ENCODE data around the gene SELENOO. TPM values are rescaled to one million over a fixed set of nuclear protein-coding genes. Genes with fewer than 3 reads are reported as not detected.

The SELENOO gene
- total RNA-seq, 1 experiment from 2014 or later, result 19.0 TPM

DNA sequence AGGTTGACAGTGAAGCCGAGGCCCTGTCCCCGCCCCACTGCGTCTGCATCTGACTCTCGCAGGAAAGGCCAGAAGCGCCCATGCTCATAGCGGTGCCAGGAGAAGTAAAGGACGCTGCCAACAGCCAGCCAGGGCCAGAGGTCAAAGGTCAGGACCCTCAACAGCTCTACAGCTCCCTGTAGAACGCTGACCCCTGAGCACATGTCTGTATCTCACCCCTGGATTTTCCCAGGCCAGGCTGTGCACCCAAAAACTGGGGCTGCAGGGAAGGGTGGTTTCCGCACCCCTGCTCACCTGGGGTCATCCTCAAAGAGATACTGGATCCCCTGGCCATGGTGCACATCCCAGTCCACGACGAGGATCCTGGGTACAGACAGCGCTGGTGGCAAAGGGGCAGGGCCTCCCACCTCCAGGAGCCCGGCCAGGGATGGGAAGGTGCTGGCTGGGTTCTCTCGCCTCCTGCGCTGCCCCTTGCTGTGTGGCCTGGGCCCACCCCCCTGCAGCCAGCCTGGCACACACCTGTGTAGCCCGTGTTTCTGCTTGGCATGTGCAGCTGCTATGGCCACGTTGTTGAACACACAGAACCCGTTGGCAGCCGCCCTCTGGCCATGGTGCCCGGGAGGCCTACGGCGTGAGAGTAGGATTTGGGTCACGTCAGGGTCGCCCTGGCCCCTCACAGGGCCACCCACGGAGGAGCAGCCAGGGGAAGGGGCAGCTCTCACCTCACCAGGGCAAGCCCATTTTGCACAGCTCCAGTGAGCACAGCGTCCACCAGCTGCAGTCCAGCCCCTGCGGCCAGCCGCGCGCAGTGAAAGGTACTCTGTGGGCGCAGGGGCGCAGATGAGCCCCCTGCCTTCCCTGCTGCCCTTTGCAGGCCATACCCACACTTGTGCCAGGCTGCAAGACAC lies 48.8 kb downstream of the SELENOO start:
- TF ChIP-seq, protein P1, sequence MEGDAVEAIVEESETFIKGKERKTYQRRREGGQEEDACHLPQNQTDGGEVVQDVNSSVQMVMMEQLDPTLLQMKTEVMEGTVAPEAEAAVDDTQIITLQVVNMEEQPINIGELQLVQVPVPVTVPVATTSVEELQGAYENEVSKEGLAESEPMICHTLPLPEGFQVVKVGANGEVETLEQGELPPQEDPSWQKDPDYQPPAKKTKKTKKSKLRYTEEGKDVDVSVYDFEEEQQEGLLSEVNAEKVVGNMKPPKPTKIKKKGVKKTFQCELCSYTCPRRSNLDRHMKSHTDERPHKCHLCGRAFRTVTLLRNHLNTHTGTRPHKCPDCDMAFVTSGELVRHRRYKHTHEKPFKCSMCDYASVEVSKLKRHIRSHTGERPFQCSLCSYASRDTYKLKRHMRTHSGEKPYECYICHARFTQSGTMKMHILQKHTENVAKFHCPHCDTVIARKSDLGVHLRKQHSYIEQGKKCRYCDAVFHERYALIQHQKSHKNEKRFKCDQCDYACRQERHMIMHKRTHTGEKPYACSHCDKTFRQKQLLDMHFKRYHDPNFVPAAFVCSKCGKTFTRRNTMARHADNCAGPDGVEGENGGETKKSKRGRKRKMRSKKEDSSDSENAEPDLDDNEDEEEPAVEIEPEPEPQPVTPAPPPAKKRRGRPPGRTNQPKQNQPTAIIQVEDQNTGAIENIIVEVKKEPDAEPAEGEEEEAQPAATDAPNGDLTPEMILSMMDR (conservative IDR thresholded peaks at IDR 0.05), result no peak
- Mint-ChIP-seq H3K9me3 (no peaks in the 10 kb centered on the region; a peak in 1 of 5 replicates), H3K4me3 (peak overlapping the region; percentile 73 to 85; a peak in 4 of 5 replicates), H3K27me3 (ENCODE audit: low read depth) (no peaks in the 10 kb centered on the region; the same call in 1 of the 2 replicates), H3K4me1 (peaks cover 6 to 20% of the 10 kb centered on the region in 2 experiments), H3K36me3 (ENCODE audit: insufficient read depth in 1 of 3, low read depth in 3 of 3) (peaks cover 0 to 16% (median 5%) of the 10 kb centered on the region in 3 experiments; a peak in 3 of 7 replicates), H3K27ac (no peak overlapping the region)
- Histone ChIP-seq H3K4ac (ENCODE audit: low read depth, low read length) (no peak overlapping the region), H2BK20ac (ENCODE audit: low read depth, low read length, poor library complexity, severe bottlenecking) (no peak overlapping the region), H3K79me1 (ENCODE audit: insufficient read depth, low read depth, low read length, poor library complexity, severe bottlenecking) (no peaks in the 10 kb centered on the region), H4K5ac (ENCODE audit: insufficient read length, low read depth, low read length) (no peak overlapping the region), H3K14ac (ENCODE audit: insufficient read depth, low read length) (no peak overlapping the region), H3K4me1 (ENCODE audit: insufficient read depth, low read length) (no peaks in the 10 kb centered on the region), H4K20me1 (ENCODE audit: control insufficient read depth, insufficient read depth, insufficient read length) (no peaks in the 10 kb centered on the region), H3K23ac (ENCODE audit: insufficient read length, low read depth, low read length) (no peak overlapping the region), H3K79me2 (ENCODE audit: insufficient read depth, low read length) (no peaks in the 10 kb centered on the region), H3K27me3 (ENCODE audit: insufficient read depth, low read length) (no peaks in the 10 kb centered on the region), H2BK120ac (ENCODE audit: low read depth, low read length, poor library complexity, severe bottlenecking) (no peak overlapping the region), H2BK5ac (ENCODE audit: insufficient read length, low read length) (no peak overlapping the region), H3T11ph (ENCODE audit: low read length) (no peak overlapping the region), H3K9me3 (ENCODE audit: control insufficient read depth, low read depth, low read length) (no peaks in the 10 kb centered on the region), H3K56ac (ENCODE audit: insufficient read length, low read depth, low read length) (no peak overlapping the region), H2AFZ (ENCODE audit: low read length) (no peak overlapping the region), H3K4me2 (ENCODE audit: insufficient read depth, insufficient read length, low read length) (no peak overlapping the region), H3K18ac (ENCODE audit: insufficient read length, low read depth, low read length) (no peak overlapping the region), H2BK15ac (ENCODE audit: low read depth, low read length) (no peak overlapping the region), H2AK5ac (ENCODE audit: insufficient read length, low read length) (no peak overlapping the region), H4K91ac (ENCODE audit: insufficient read length, low read depth, low read length) (no peak overlapping the region), H3K23me2 (ENCODE audit: insufficient read length, low read depth, low read length, poor library complexity, severe bottlenecking) (peaks cover 24% of the 10 kb centered on the region), H3K9ac (ENCODE audit: extremely low read depth, insufficient read length, low read length) (no peak overlapping the region), H3K27ac (ENCODE audit: insufficient read length, low read depth, low read length) (no peak overlapping the region), H2BK12ac (ENCODE audit: insufficient read length, low read depth, low read length) (no peak overlapping the region), H4K8ac (replicated peaks; ENCODE audit: insufficient read length, low read depth, low read length) (no peak overlapping the region)
- WGBS (ENCODE audit: extremely low coverage, insufficient read length, low lambda C conversion rate), result no CpG with 5 or more reads among the region's 32 CpGs
- no peak for DNase-seq

Data from H9 (cell line).